Measurements from ENCODE around the gene LRP6. TPM values are rescaled to one million over a fixed set of nuclear protein-coding genes. Genes with fewer than 3 reads are reported as not detected.

Gene LRP6
- total RNA-seq, 1 experiment from 2014 or later: 72.8 TPM

DNA sequence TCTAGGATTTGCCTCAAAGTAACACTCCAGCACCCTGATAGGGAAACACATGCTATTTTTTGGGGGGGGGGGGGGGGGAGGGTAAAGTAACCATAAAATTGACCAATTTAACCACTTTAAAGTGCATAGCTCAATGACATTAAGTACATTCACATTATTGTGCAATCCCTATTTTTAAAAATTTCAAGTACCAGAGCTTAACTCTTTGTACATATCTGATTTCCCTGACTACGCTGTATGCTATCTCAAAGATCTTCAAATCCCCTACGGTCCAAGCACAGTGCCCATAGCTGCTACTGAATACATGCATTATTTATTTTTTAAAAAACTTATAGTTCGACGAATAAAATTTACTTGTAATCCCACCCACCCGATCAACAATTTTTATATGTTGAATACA lies 133.1 kb downstream of the LRP6 start (continued):
- TF ChIP-seq, protein P1, sequence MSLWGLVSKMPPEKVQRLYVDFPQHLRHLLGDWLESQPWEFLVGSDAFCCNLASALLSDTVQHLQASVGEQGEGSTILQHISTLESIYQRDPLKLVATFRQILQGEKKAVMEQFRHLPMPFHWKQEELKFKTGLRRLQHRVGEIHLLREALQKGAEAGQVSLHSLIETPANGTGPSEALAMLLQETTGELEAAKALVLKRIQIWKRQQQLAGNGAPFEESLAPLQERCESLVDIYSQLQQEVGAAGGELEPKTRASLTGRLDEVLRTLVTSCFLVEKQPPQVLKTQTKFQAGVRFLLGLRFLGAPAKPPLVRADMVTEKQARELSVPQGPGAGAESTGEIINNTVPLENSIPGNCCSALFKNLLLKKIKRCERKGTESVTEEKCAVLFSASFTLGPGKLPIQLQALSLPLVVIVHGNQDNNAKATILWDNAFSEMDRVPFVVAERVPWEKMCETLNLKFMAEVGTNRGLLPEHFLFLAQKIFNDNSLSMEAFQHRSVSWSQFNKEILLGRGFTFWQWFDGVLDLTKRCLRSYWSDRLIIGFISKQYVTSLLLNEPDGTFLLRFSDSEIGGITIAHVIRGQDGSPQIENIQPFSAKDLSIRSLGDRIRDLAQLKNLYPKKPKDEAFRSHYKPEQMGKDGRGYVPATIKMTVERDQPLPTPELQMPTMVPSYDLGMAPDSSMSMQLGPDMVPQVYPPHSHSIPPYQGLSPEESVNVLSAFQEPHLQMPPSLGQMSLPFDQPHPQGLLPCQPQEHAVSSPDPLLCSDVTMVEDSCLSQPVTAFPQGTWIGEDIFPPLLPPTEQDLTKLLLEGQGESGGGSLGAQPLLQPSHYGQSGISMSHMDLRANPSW (CRISPR knock-in tag; conservative IDR thresholded peaks at IDR 0.05; ENCODE audit: low read depth): no peak
- TF ChIP-seq RELA (CRISPR knock-in tag; IDR thresholded peaks at IDR 0.05; ENCODE audit: borderline replicate concordance) (no peak), RORB (CRISPR knock-in tag; IDR thresholded peaks at IDR 0.05) (no peak)

DNA sequence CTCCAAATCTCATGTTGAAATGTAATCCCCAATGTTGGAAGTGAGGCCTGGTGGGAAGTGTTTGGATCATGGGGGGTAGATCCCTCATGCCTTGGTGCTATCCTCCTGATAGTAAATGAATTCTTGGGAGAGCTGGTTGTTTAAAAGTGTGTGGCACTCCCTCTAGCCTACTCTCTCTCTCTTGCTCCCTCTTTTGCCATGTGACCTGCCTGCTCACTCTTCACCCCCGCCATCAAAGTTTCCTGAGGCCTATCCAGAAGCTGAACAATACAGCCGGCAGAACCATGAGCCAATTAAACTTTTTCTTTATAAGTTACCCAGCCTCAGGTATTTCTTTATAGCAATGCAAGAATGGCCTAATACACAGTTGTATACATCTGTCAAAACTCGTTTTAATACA lies 133.6 kb downstream of the LRP6 start:
- POLR2A ChIA-PET: interaction anchor here (0.6 kb wide), 1 partner anchor 376 kb away, joined by 3 read pairs; no protein-coding TSS in a partner anchor
- H3K27ac Mint-ChIP-seq: no peak overlapping the region
- ATAC-seq: peak; percentile 63

DNA sequence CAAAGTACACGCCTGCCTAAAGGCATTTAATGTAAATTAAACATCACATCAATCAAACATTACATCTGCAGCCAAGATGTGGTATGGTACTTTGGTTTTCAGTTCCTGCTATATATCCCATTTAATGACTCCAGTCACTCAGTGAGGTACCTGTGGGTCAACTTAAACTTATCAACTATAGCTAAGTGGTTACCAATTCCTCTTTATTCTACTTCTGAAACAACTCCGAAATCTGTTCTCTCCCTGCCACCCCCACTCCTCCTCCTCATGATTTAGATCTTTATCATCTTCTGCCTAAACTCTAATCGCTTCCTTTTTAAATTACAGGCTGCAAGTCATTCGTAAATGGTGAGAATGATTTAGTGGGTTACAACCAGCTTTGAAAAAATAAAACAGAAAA lies 138.2 kb downstream of the LRP6 start:
- ATAC-seq (no peak), DNase-seq (ENCODE audit: low spot score) (no peak)
- H3K4me3 Mint-ChIP-seq: no peak overlapping the region
- H3K27me3 Mint-ChIP-seq (ENCODE audit: low read depth): no peaks in the 10 kb centered on the region
- H3K4me1 Mint-ChIP-seq: 0 out of 2 replicates have a peak, but pooled peaks cover 3% of the 10 kb centered on the region
- no peak overlapping the region for H3K27ac Mint-ChIP-seq
- no peaks in the 10 kb centered on the region for H3K9me3 Mint-ChIP-seq
- no peak for TF ChIP-seq SMAD3 (CRISPR knock-in tag; IDR thresholded peaks at IDR 0.05; ENCODE audit: borderline replicate concordance)
- TF ChIP-seq ZNF232 (CRISPR knock-in tag; IDR thresholded peaks at IDR 0.05): no peak
- no peak for TF ChIP-seq NFYB (CRISPR knock-in tag; conservative IDR thresholded peaks at IDR 0.05; ENCODE audit: low read depth)
- TF ChIP-seq, protein P2, sequence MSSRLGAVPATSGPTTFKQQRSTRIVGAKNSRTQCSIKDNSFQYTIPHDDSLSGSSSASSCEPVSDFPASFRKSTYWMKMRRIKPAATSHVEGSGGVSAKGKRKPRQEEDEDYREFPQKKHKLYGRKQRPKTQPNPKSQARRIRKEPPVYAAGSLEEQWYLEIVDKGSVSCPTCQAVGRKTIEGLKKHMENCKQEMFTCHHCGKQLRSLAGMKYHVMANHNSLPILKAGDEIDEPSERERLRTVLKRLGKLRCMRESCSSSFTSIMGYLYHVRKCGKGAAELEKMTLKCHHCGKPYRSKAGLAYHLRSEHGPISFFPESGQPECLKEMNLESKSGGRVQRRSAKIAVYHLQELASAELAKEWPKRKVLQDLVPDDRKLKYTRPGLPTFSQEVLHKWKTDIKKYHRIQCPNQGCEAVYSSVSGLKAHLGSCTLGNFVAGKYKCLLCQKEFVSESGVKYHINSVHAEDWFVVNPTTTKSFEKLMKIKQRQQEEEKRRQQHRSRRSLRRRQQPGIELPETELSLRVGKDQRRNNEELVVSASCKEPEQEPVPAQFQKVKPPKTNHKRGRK (CRISPR knock-in tag; IDR thresholded peaks at IDR 0.05; ENCODE audit: borderline replicate concordance): no peak
- CTCF ChIA-PET: no interaction called here
- POLR2A ChIA-PET: no interaction called here
- peaks cover 50% of the 10 kb centered on the region for H3K36me3 Mint-ChIP-seq

More for the DNA sequence above, 133.6 kb downstream of the LRP6 start:
- no peak overlapping the region for H3K4me3 Mint-ChIP-seq
- H3K27me3 Mint-ChIP-seq (ENCODE audit: low read depth): no peaks in the 10 kb centered on the region
- no peak for DNase-seq (ENCODE audit: low spot score)
- TF ChIP-seq, protein P3, sequence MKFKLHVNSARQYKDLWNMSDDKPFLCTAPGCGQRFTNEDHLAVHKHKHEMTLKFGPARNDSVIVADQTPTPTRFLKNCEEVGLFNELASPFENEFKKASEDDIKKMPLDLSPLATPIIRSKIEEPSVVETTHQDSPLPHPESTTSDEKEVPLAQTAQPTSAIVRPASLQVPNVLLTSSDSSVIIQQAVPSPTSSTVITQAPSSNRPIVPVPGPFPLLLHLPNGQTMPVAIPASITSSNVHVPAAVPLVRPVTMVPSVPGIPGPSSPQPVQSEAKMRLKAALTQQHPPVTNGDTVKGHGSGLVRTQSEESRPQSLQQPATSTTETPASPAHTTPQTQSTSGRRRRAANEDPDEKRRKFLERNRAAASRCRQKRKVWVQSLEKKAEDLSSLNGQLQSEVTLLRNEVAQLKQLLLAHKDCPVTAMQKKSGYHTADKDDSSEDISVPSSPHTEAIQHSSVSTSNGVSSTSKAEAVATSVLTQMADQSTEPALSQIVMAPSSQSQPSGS (CRISPR knock-in tag; IDR thresholded peaks at IDR 0.05; ENCODE audit: borderline replicate concordance, low read depth): no peak
- TF ChIP-seq, protein P4, sequence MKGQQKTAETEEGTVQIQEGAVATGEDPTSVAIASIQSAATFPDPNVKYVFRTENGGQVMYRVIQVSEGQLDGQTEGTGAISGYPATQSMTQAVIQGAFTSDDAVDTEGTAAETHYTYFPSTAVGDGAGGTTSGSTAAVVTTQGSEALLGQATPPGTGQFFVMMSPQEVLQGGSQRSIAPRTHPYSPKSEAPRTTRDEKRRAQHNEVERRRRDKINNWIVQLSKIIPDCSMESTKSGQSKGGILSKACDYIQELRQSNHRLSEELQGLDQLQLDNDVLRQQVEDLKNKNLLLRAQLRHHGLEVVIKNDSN (CRISPR knock-in tag; IDR thresholded peaks at IDR 0.05): peak; percentile 61
- TF ChIP-seq, protein P5, sequence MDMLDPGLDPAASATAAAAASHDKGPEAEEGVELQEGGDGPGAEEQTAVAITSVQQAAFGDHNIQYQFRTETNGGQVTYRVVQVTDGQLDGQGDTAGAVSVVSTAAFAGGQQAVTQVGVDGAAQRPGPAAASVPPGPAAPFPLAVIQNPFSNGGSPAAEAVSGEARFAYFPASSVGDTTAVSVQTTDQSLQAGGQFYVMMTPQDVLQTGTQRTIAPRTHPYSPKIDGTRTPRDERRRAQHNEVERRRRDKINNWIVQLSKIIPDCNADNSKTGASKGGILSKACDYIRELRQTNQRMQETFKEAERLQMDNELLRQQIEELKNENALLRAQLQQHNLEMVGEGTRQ (CRISPR knock-in tag; IDR thresholded peaks at IDR 0.05): peak; percentile 79
- 0 out of 2 replicates have a peak, but pooled peaks cover 3% of the 10 kb centered on the region for H3K4me1 Mint-ChIP-seq
- H3K36me3 Mint-ChIP-seq: peaks cover 43% of the 10 kb centered on the region
- CTCF ChIA-PET: interaction anchor here (1.0 kb wide), 2 partner anchors 97 to 100 kb away, joined by 3 to 5 read pairs; no protein-coding TSS in a partner anchor
- H3K9me3 Mint-ChIP-seq: no peaks in the 10 kb centered on the region

DNA sequence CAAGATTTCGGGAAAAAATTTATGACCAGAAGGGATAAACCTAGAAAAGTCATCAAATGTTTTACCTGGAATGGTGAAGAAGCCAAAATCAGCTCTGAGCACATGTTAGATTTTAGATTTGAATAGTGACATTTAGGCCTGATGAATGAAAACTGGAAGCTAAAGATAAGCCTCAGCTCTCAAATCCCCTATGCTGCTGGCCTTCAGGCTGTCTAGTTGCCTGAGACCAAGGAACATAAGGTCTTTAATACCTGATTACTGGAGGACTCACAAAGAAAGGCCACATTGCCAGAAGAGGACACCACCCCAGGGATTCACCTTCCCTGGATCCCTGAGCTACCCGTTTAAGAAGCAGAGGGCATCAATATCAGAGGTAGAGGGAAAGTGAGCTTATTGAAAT lies 139.5 kb downstream of the LRP6 start:
- DNase-seq (ENCODE audit: low spot score): no peak
- ChIA-PET CTCF (no interaction called here), POLR2A (interaction anchor here (0.6 kb wide), 1 partner anchor 20 kb away, joined by 5 read pairs; no protein-coding TSS in a partner anchor)
- Mint-ChIP-seq H3K4me1 (no peaks in the 10 kb centered on the region), H3K36me3 (peaks cover 57% of the 10 kb centered on the region), H3K27me3 (ENCODE audit: low read depth) (no peaks in the 10 kb centered on the region), H3K4me3 (no peak overlapping the region), H3K9me3 (no peaks in the 10 kb centered on the region), H3K27ac (no peak overlapping the region)
- ATAC-seq: no peak
- no peak for TF ChIP-seq OVOL2 (CRISPR knock-in tag; IDR thresholded peaks at IDR 0.05; ENCODE audit: borderline replicate concordance)
- TF ChIP-seq, protein P6, sequence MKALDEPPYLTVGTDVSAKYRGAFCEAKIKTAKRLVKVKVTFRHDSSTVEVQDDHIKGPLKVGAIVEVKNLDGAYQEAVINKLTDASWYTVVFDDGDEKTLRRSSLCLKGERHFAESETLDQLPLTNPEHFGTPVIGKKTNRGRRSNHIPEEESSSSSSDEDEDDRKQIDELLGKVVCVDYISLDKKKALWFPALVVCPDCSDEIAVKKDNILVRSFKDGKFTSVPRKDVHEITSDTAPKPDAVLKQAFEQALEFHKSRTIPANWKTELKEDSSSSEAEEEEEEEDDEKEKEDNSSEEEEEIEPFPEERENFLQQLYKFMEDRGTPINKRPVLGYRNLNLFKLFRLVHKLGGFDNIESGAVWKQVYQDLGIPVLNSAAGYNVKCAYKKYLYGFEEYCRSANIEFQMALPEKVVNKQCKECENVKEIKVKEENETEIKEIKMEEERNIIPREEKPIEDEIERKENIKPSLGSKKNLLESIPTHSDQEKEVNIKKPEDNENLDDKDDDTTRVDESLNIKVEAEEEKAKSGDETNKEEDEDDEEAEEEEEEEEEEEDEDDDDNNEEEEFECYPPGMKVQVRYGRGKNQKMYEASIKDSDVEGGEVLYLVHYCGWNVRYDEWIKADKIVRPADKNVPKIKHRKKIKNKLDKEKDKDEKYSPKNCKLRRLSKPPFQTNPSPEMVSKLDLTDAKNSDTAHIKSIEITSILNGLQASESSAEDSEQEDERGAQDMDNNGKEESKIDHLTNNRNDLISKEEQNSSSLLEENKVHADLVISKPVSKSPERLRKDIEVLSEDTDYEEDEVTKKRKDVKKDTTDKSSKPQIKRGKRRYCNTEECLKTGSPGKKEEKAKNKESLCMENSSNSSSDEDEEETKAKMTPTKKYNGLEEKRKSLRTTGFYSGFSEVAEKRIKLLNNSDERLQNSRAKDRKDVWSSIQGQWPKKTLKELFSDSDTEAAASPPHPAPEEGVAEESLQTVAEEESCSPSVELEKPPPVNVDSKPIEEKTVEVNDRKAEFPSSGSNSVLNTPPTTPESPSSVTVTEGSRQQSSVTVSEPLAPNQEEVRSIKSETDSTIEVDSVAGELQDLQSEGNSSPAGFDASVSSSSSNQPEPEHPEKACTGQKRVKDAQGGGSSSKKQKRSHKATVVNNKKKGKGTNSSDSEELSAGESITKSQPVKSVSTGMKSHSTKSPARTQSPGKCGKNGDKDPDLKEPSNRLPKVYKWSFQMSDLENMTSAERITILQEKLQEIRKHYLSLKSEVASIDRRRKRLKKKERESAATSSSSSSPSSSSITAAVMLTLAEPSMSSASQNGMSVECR (CRISPR knock-in tag; IDR thresholded peaks at IDR 0.05; ENCODE audit: borderline replicate concordance): no peak
- TF ChIP-seq ZNF396 (CRISPR knock-in tag; IDR thresholded peaks at IDR 0.05; ENCODE audit: borderline replicate concordance): no peak
- TF ChIP-seq, protein P7, sequence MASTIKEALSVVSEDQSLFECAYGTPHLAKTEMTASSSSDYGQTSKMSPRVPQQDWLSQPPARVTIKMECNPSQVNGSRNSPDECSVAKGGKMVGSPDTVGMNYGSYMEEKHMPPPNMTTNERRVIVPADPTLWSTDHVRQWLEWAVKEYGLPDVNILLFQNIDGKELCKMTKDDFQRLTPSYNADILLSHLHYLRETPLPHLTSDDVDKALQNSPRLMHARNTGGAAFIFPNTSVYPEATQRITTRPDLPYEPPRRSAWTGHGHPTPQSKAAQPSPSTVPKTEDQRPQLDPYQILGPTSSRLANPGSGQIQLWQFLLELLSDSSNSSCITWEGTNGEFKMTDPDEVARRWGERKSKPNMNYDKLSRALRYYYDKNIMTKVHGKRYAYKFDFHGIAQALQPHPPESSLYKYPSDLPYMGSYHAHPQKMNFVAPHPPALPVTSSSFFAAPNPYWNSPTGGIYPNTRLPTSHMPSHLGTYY (CRISPR knock-in tag; IDR thresholded peaks at IDR 0.05): no peak
- TF ChIP-seq KAT7 (CRISPR knock-in tag; IDR thresholded peaks at IDR 0.05; ENCODE audit: borderline replicate concordance): no peak

Data from WTC11 (cell line).